GM18498 (cell line): ENCODE data around the gene S100A6.

ENCODE experiments used
- ATAC-seq: cut with Tn5 transposase; IDR thresholded peaks from one replicate; pipeline ENCODE4 v1.9.1; 2021; ENCODE audit warnings: mild to moderate bottlenecking, moderate library complexity; ENCODE audit not compliant: unreplicated experiment

Gene S100A6

GRCh38 chr1:153506831-153507413, 28.9 kb downstream of the S100A6 start:
- no peak for ATAC-seq

GRCh38 chr1:153506386-153506785, 29.4 kb downstream of the S100A6 start:
- ATAC-seq: no peak

GRCh38 chr1:153505576-153505975, 30.2 kb downstream of the S100A6 start:
- ATAC-seq: no peak

GRCh38 chr1:153503766-153504165, 32.0 kb downstream of the S100A6 start:
- no peak for ATAC-seq

GRCh38 chr1:153498746-153499145, 37.0 kb downstream of the S100A6 start:
- no peak for ATAC-seq

- no peak for ATAC-seq
These were observed 40.3 kb downstream of the S100A6 start for GRCh38 chr1:153495536-153495935.

- ATAC-seq: no peak
These were observed 40.7 kb downstream of the S100A6 start for GRCh38 chr1:153494976-153495535.

GRCh38 chr1:153493343-153493960, 42.3 kb downstream of the S100A6 start:
- ATAC-seq: no peak

GRCh38 chr1:153490272-153491051, 45.3 kb downstream of the S100A6 start:
- no peak for ATAC-seq

GRCh38 chr1:153488731-153489130, 47.1 kb downstream of the S100A6 start:
- ATAC-seq: no peak

GRCh38 chr1:153487707-153488106, 48.1 kb downstream of the S100A6 start:
- ATAC-seq: no peak

- no peak for ATAC-seq
These were observed 49.9 kb downstream of the S100A6 start for GRCh38 chr1:153485863-153486262.
